MCF 10A (cell line): ENCODE measurements around the gene MNX1. TPM values are rescaled to one million over a fixed set of nuclear protein-coding genes. Genes with fewer than 3 reads are reported as not detected.

Experiments
- BruUV-seq: library from RNA; stranded (reverse); fragments of 400-500 nt; replicated peaks from 2 replicates; lab custom pipeline; 2021; lab: Mats Ljungman, UMichigan
- CTCF ChIA-PET: fragments of 300-600 bp; sonication (Branson Sonifier 250); formaldehyde crosslinking; extraction: SDS; loops from one replicate; lab custom pipeline; 2021; ENCODE audit warnings: antibody characterized with exemption, inconsistent platforms; lab: Yijun Ruan, JAX
- POLR2A ChIA-PET: fragments of 300-600, 350-650 bp; sonication (Branson Sonifier 250); formaldehyde crosslinking; extraction: SDS; loops from one replicate; lab custom pipeline; 2020; ENCODE audit warnings: antibody characterized with exemption, inconsistent platforms; lab: Yijun Ruan, JAX
- DNase-seq: peaks from one replicate; pipeline ENCODE4 v3.0.0-alpha.2; 2018; ENCODE audit not compliant: unreplicated experiment
- H3K27ac Mint-ChIP-seq: one replicate; pipeline ENCODE4 v1.8.0; 2022; ENCODE audit warnings: mild to moderate bottlenecking, low read depth, mixed read lengths; ENCODE audit not compliant: unreplicated experiment
- H3K27me3 Mint-ChIP-seq: one replicate; pipeline ENCODE4 v1.8.0; 2022; ENCODE audit warnings: mixed read lengths; ENCODE audit not compliant: insufficient read depth, unreplicated experiment
- H3K36me3 Mint-ChIP-seq: one replicate; pipeline ENCODE4 v1.8.0; 2022; ENCODE audit warnings: mild to moderate bottlenecking, moderate library complexity, mixed read lengths; ENCODE audit not compliant: insufficient read depth, unreplicated experiment
- H3K4me1 Mint-ChIP-seq: one replicate; pipeline ENCODE4 v1.8.0; 2022; ENCODE audit warnings: mixed read lengths; ENCODE audit not compliant: insufficient read depth, unreplicated experiment
- H3K4me3 Mint-ChIP-seq: one replicate; pipeline ENCODE4 v1.8.0; 2022; ENCODE audit warnings: mild to moderate bottlenecking, moderate library complexity, mixed read lengths; ENCODE audit not compliant: unreplicated experiment
- H3K9me3 Mint-ChIP-seq: one replicate; pipeline ENCODE4 v1.8.0; 2022; ENCODE audit warnings: mixed read lengths; ENCODE audit not compliant: unreplicated experiment
- intact Hi-C: fragments of 100-400 bp; cut with micrococcal nuclease; formaldehyde crosslinking; loops from 2 replicates; pipeline ENCODE4 v1.14.1; 2022
- total RNA-seq: library from RNA; stranded (reverse); gene quantifications from 2 replicates; pipeline ENCODE4 v1.2.3, GENCODE V29; 2022
- TF ChIP-seq, protein P1 (sequence below): fragments of 200-600 bp; IDR thresholded peaks from one replicate; pipeline ENCODE4 v1.8.0; 2022; ENCODE audit warnings: antibody characterized with exemption, mild to moderate bottlenecking; ENCODE audit not compliant: unreplicated experiment

The MNX1 gene
- total RNA-seq, 1 experiment from 2014 or later = 0.47 TPM

DNA sequence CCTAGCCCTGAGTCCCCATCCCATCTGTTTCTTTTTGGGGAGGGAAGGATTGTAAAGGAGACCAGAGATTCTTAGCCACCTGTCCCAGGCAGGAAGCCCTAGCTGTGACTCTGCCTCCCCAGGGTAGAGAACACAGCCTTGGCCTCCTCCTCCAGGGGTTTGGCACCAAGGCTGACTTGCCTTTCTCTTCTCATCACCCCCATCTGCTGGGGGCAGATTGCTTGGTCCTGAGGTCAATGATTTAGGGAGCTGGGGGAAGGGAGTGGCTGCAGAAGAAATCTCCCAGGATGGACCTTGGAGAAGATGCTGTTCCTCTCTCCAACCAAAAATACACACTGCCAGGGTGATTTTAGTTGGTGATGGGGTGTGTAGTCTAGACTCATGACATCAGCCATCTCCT lies 2.6 kb upstream of the MNX1 start:
- Mint-ChIP-seq H3K4me1 (no peaks in the 10 kb centered on the region), H3K9me3 (no peaks in the 10 kb centered on the region), H3K27ac (no peak overlapping the region), H3K36me3 (no peaks in the 10 kb centered on the region), H3K27me3 (no peaks in the 10 kb centered on the region), H3K4me3 (no peak overlapping the region)
- intact Hi-C loops = loop anchor here (5.0 kb wide), 1 partner anchor 124 kb away; the partner anchor contains the start of gene UBE3C
- POLR2A ChIA-PET = no interaction called here
- DNase-seq = no peak
- CTCF ChIA-PET = interaction anchor here (0.7 kb wide), 1 partner anchor 44 kb away, joined by 3 read pairs; no protein-coding TSS in a partner anchor
- TF ChIP-seq, protein P1, sequence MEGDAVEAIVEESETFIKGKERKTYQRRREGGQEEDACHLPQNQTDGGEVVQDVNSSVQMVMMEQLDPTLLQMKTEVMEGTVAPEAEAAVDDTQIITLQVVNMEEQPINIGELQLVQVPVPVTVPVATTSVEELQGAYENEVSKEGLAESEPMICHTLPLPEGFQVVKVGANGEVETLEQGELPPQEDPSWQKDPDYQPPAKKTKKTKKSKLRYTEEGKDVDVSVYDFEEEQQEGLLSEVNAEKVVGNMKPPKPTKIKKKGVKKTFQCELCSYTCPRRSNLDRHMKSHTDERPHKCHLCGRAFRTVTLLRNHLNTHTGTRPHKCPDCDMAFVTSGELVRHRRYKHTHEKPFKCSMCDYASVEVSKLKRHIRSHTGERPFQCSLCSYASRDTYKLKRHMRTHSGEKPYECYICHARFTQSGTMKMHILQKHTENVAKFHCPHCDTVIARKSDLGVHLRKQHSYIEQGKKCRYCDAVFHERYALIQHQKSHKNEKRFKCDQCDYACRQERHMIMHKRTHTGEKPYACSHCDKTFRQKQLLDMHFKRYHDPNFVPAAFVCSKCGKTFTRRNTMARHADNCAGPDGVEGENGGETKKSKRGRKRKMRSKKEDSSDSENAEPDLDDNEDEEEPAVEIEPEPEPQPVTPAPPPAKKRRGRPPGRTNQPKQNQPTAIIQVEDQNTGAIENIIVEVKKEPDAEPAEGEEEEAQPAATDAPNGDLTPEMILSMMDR = no peak
- BruUV-seq = no TSS peak

DNA sequence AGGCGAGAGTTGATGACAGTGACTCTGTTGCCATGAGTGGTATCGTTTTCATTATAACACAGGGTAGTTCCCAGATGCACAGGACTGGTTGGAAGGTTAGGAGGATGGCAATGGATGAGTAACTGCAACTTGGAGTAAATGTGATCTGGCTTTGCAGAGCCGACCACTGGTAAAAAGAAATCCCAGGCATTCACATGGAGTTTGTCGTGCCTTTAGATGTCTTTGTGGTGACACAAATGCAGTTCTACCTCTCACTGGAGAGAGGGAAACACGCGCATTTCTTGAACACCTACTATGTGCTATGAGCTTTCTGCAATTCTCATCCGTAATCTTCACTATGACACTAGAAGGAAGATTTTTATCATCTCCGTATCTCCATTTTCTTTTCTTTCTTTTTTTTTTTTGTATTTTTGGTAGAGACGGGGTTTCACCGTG lies 1.7 kb upstream of the MNX1 start:
- ChIA-PET POLR2A (no interaction called here), CTCF (no interaction called here)
- TF ChIP-seq, protein P1 = no peak
- H3K27ac Mint-ChIP-seq = no peak overlapping the region
- intact Hi-C loops = loop anchor here (5.0 kb wide), 1 partner anchor 125 kb away; the partner anchor contains the start of gene UBE3C
- no TSS peak for BruUV-seq
- H3K4me1 Mint-ChIP-seq = no peaks in the 10 kb centered on the region
- no peaks in the 10 kb centered on the region for H3K36me3 Mint-ChIP-seq
- H3K9me3 Mint-ChIP-seq = no peaks in the 10 kb centered on the region
- H3K4me3 Mint-ChIP-seq = peak overlapping the region; percentile 68
- H3K27me3 Mint-ChIP-seq = no peaks in the 10 kb centered on the region
- DNase-seq = no peak

DNA sequence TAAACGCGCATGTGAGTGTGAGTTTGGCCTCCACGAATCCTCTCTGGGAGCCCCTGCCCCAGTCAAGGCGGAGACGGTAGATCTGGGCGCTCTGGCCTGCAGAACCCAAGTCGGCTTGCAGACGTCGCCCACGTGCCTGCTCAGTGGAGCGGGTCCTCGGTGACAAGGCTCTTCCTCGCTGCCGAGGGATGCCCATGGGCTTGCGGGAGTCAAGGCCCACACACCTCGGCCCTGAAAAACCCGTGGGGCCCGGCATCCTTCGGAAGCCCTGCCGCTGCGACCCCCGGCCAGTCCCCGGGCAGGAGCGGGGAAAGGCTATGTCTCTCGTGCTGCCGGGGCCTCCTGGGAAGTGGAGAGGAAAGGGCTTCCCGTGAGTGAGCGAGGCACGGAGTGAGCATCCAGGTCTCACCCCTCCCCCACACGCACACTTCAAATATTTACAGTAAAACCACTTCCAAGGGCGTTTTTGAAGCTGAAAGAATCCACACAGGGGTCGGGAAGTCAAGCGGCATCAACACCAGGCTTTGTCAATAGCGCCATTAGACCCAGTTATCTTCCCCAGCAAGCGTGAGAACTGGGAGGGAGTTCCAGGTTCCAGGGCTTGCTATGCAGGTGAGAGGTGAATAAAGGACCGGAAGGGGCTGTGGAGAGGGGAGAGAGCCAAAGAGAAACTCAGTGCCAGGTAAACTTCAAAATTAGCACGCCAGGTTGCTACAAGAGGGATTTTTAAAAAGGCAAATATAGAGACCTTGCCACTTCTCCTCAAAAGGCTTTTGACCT lies 1.1 kb upstream of the MNX1 start:
- Mint-ChIP-seq H3K27me3 (no peaks in the 10 kb centered on the region), H3K27ac (no peak overlapping the region), H3K4me3 (peak overlapping the region; percentile 68), H3K4me1 (no peaks in the 10 kb centered on the region), H3K9me3 (no peaks in the 10 kb centered on the region), H3K36me3 (no peaks in the 10 kb centered on the region)
- no peak for DNase-seq
- POLR2A ChIA-PET = interaction anchor here (0.7 to 2.1 kb wide), 6 partner anchors 12 to 129 kb away, joined by 3 to 18 read pairs (median 4); partner anchors contain the start of gene UBE3C
- TF ChIP-seq, protein P1 = no peak
- CTCF ChIA-PET = interaction anchor here (0.6 kb wide), 2 partner anchors 28 to 328 kb away, joined by 3 read pairs; no protein-coding TSS in a partner anchor
- BruUV-seq = no TSS peak
- intact Hi-C loops = loop anchor here (5.0 kb wide), 1 partner anchor 126 kb away; the partner anchor contains the start of gene UBE3C
